ENCODE data around the gene EMX1. TPM values are rescaled to one million over a fixed set of nuclear protein-coding genes. Genes with fewer than 3 reads are reported as not detected.
A peak's percentile ranks its signal among the peaks of the same experiment; 100 is the strongest.

Gene EMX1
- total RNA-seq, 2 experiments from 2014 or later: not detected

GRCh38 chr2:72915907-72916742 lies 1.2 kb upstream of the EMX1 start:
- peaks cover 28% of the 10 kb centered on the region for H3K4me1 Mint-ChIP-seq
- H3K4me3 Mint-ChIP-seq: peak overlapping the region; percentile 66
- DNase-seq: peak; percentile 72
- no peaks in the 10 kb centered on the region for H3K9me3 Mint-ChIP-seq
- no peaks in the 10 kb centered on the region for H3K36me3 Mint-ChIP-seq
- H3K27me3 Mint-ChIP-seq: peaks cover 82% of the 10 kb centered on the region
- no peak overlapping the region for H3K27ac Mint-ChIP-seq

- no peak overlapping the region for H3K27ac Mint-ChIP-seq
- H3K36me3 Mint-ChIP-seq: no peaks in the 10 kb centered on the region
- H3K4me1 Mint-ChIP-seq: peaks cover 28% of the 10 kb centered on the region
- peak; percentile 26 for DNase-seq
- H3K27me3 Mint-ChIP-seq: peaks cover 82% of the 10 kb centered on the region
- no peaks in the 10 kb centered on the region for H3K9me3 Mint-ChIP-seq
- peak overlapping the region; percentile 72 for H3K4me3 Mint-ChIP-seq
Observed at GRCh38 chr2:72916743-72917137, 579 bp upstream of the EMX1 start.

GRCh38 chr2:72917877-72918553 lies 696 bp downstream of the EMX1 start:
- Mint-ChIP-seq H3K4me1 (peaks cover 28% of the 10 kb centered on the region), H3K9me3 (no peaks in the 10 kb centered on the region), H3K36me3 (no peaks in the 10 kb centered on the region), H3K27me3 (peaks cover 84% of the 10 kb centered on the region), H3K27ac (no peak overlapping the region), H3K4me3 (no peak overlapping the region)
- peak; percentile 30 for DNase-seq

- peaks cover 27% of the 10 kb centered on the region for H3K4me1 Mint-ChIP-seq
- no peak for DNase-seq
- H3K9me3 Mint-ChIP-seq: no peaks in the 10 kb centered on the region
- peaks cover 82% of the 10 kb centered on the region for H3K27me3 Mint-ChIP-seq
- no peaks in the 10 kb centered on the region for H3K36me3 Mint-ChIP-seq
- H3K4me3 Mint-ChIP-seq: no peak overlapping the region
- H3K27ac Mint-ChIP-seq: no peak overlapping the region
Observed at GRCh38 chr2:72919414-72920317, 2.3 kb downstream of the EMX1 start.

GRCh38 chr2:72920318-72921087 lies 3.2 kb downstream of the EMX1 start:
- peaks cover 25% of the 10 kb centered on the region for H3K4me1 Mint-ChIP-seq
- peak; percentile 59 for DNase-seq
- H3K36me3 Mint-ChIP-seq: no peaks in the 10 kb centered on the region
- peak overlapping the region; percentile 55 for H3K4me3 Mint-ChIP-seq
- H3K27me3 Mint-ChIP-seq: peaks cover 73% of the 10 kb centered on the region
- no peaks in the 10 kb centered on the region for H3K9me3 Mint-ChIP-seq
- no peak overlapping the region for H3K27ac Mint-ChIP-seq

- DNase-seq: no peak
- Mint-ChIP-seq H3K4me3 (no peak overlapping the region), H3K4me1 (peaks cover 23% of the 10 kb centered on the region), H3K36me3 (no peaks in the 10 kb centered on the region), H3K9me3 (no peaks in the 10 kb centered on the region), H3K27me3 (peaks cover 69% of the 10 kb centered on the region), H3K27ac (no peak overlapping the region)
Observed at GRCh38 chr2:72921088-72921851, 4.0 kb downstream of the EMX1 start.

- H3K36me3 Mint-ChIP-seq: no peaks in the 10 kb centered on the region
- DNase-seq: no peak
- H3K4me1 Mint-ChIP-seq: peaks cover 19% of the 10 kb centered on the region
- no peak overlapping the region for H3K27ac Mint-ChIP-seq
- no peak overlapping the region for H3K4me3 Mint-ChIP-seq
- H3K9me3 Mint-ChIP-seq: no peaks in the 10 kb centered on the region
- H3K27me3 Mint-ChIP-seq: peaks cover 63% of the 10 kb centered on the region
Observed at GRCh38 chr2:72921853-72922252, 4.5 kb downstream of the EMX1 start.

- no peak overlapping the region for H3K4me3 Mint-ChIP-seq
Observed at GRCh38 chr2:72923833-72924352, 6.6 kb downstream of the EMX1 start.

GRCh38 chr2:72924353-72925240 lies 7.3 kb downstream of the EMX1 start:
- Mint-ChIP-seq H3K36me3 (no peaks in the 10 kb centered on the region), H3K4me1 (peaks cover 11% of the 10 kb centered on the region), H3K9me3 (no peaks in the 10 kb centered on the region), H3K4me3 (no peak overlapping the region), H3K27me3 (peaks cover 46% of the 10 kb centered on the region), H3K27ac (no peak overlapping the region)
- peak; percentile 43 for DNase-seq

More at GRCh38 chr2:72923833-72924352, 6.6 kb downstream of the EMX1 start:
- no peaks in the 10 kb centered on the region for H3K36me3 Mint-ChIP-seq
- H3K4me1 Mint-ChIP-seq: peaks cover 13% of the 10 kb centered on the region
- no peaks in the 10 kb centered on the region for H3K9me3 Mint-ChIP-seq
- no peak overlapping the region for H3K27ac Mint-ChIP-seq
- peaks cover 53% of the 10 kb centered on the region for H3K27me3 Mint-ChIP-seq
- DNase-seq: no peak

GRCh38 chr2:72925328-72925943 lies 8.1 kb downstream of the EMX1 start:
- no peak overlapping the region for H3K27ac Mint-ChIP-seq
- H3K9me3 Mint-ChIP-seq: no peaks in the 10 kb centered on the region
- no peak overlapping the region for H3K4me3 Mint-ChIP-seq
- DNase-seq: no peak
- peaks cover 10% of the 10 kb centered on the region for H3K4me1 Mint-ChIP-seq
- no peaks in the 10 kb centered on the region for H3K36me3 Mint-ChIP-seq
- H3K27me3 Mint-ChIP-seq: peaks cover 39% of the 10 kb centered on the region

GRCh38 chr2:72926368-72926767 lies 9.0 kb downstream of the EMX1 start:
- no peak overlapping the region for H3K27ac Mint-ChIP-seq
- H3K27me3 Mint-ChIP-seq: peaks cover 30% of the 10 kb centered on the region
- no peak for DNase-seq
- no peaks in the 10 kb centered on the region for H3K36me3 Mint-ChIP-seq
- H3K4me1 Mint-ChIP-seq: peaks cover 9% of the 10 kb centered on the region
- no peak overlapping the region for H3K4me3 Mint-ChIP-seq
- no peaks in the 10 kb centered on the region for H3K9me3 Mint-ChIP-seq

- H3K9me3 Mint-ChIP-seq: no peaks in the 10 kb centered on the region
- peaks cover 9% of the 10 kb centered on the region for H3K4me1 Mint-ChIP-seq
- H3K36me3 Mint-ChIP-seq: no peaks in the 10 kb centered on the region
Observed at GRCh38 chr2:72926811-72927465, 9.6 kb downstream of the EMX1 start.

More at GRCh38 chr2:72926811-72927465, 9.6 kb downstream of the EMX1 start:
- H3K27me3 Mint-ChIP-seq: peaks cover 24% of the 10 kb centered on the region
- no peak overlapping the region for H3K4me3 Mint-ChIP-seq
- H3K27ac Mint-ChIP-seq: no peak overlapping the region
- no peak for DNase-seq
